Vagina (tissue), 2 donors: ENCODE measurements around the gene LIAS. TPM values are rescaled to one million over a fixed set of nuclear protein-coding genes. Genes with fewer than 3 reads are reported as not detected.
"Not testable (repeated sequence)": the region's sequence is repeated elsewhere in the genome, so short reads cannot be mapped to it uniquely, and the experiment has no call there.

Experiments used
- DNase-seq, 2 donors: peaks; one replicate each; pipeline ENCODE4 v3.0.0-alpha.2; 2017; ENCODE audit errors: extremely low spot score in 2 of 2
- H3K27ac ChIP-seq: fragments of 200-600 bp; sonication (generic); one replicate; pipeline ENCODE4 v1.5.1; 2019
- H3K27me3 ChIP-seq: fragments of 200-600 bp; sonication (generic); one replicate; pipeline ENCODE4 v1.5.1; 2019
- H3K36me3 ChIP-seq, 2 donors: fragments of 200-600 bp; sonication (generic); one replicate each; pipeline ENCODE4 v1.5.1; 2017 to 2019
- H3K4me1 ChIP-seq: fragments of 200-600 bp; sonication (generic); one replicate; pipeline ENCODE4 v1.5.1; 2019
- H3K4me3 ChIP-seq, 2 donors: fragments of 200-600 bp; sonication (generic); 1 replicate in 1 of 2; 2 replicates in 1 of 2; pipeline ENCODE4 v1.5.1; 2016 to 2019
- H3K9me3 ChIP-seq: fragments of 200-600 bp; sonication (generic); one replicate; pipeline ENCODE4 v1.5.1; 2019
- CTCF ChIP-seq, 3 experiments: fragments of 450-650 bp in 2 of 3; fragments of 200-600 bp in 1 of 3; sonication (generic) in 1 of 3; IDR thresholded peaks; one replicate each; pipeline ENCODE4 v1.5.1; 2017 to 2019; ENCODE audit warnings: antibody characterized with exemption in 3 of 3, mild to moderate bottlenecking in 2 of 3, moderate library complexity in 2 of 3
- POLR2A ChIP-seq, 2 donors: fragments of 450-650 bp; IDR thresholded peaks; one replicate each; pipeline ENCODE4 v1.6.1; 2017; ENCODE audit warnings: antibody characterized with exemption in 2 of 2, mild to moderate bottlenecking in 2 of 2, moderate library complexity in 2 of 2
- POLR2AphosphoS5 ChIP-seq, 2 donors: sonication (generic); formaldehyde crosslinking; IDR thresholded peaks; one replicate each; pipeline ENCODE4 v1.9.0; 2017; ENCODE audit warnings: antibody characterized with exemption in 2 of 2, mild to moderate bottlenecking in 2 of 2, low read depth in 1 of 2; ENCODE audit not compliant: insufficient read depth in 1 of 2
- intact Hi-C: fragments of 100-400 bp; cut with DNase I; formaldehyde crosslinking; loops from one replicate; pipeline ENCODE4 v1.15.1; 2023
- total RNA-seq: library from RNA; depleted of rRNA; stranded (reverse); fragments of >200 nt; gene quantifications from one replicate; pipeline ENCODE4 v1.2.3, GENCODE V29; 2016

Gene LIAS
- total RNA-seq, 1 donor from 2014 or later, result 10.1 TPM

DNA sequence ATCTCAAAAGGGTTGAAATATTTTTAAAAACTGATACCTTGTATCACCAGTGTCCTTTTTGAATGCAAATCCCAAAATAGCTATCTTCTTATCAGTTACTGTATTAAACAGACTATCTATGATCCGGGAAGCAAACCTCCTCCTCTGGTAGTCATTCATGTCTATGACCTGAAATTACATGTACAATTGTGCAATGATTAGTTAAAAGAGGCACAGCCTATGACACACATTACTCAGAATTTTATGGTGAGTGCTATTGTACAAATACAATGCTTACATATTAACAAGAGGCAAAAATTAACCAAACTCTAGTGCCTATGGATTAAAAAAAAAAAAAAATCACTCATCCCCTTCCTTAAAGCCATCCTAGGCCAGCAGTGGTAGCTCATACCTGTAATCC lies 46.7 kb downstream of the LIAS start:
- intact Hi-C loops, result no loop called here
- no peak for DNase-seq
- H3K4me1 ChIP-seq, result no peaks in the 10 kb centered on the region
- peaks cover 7 to 80% of the 10 kb centered on the region in 2 donors for H3K36me3 ChIP-seq
- H3K27ac ChIP-seq, result no peak overlapping the region
- TF ChIP-seq CTCF (IDR thresholded peaks at IDR 0.05) (no peak), POLR2AphosphoS5 (IDR thresholded peaks at IDR 0.05; ENCODE audit: insufficient read depth in 1 of 2, low read depth in 1 of 2) (peak in 1 of 2 donors; percentile 13), POLR2A (IDR thresholded peaks at IDR 0.05) (no peak)
- no peaks in the 10 kb centered on the region for H3K27me3 ChIP-seq
- no peaks in the 10 kb centered on the region for H3K9me3 ChIP-seq
- H3K4me3 ChIP-seq, result no peak overlapping the region

DNA sequence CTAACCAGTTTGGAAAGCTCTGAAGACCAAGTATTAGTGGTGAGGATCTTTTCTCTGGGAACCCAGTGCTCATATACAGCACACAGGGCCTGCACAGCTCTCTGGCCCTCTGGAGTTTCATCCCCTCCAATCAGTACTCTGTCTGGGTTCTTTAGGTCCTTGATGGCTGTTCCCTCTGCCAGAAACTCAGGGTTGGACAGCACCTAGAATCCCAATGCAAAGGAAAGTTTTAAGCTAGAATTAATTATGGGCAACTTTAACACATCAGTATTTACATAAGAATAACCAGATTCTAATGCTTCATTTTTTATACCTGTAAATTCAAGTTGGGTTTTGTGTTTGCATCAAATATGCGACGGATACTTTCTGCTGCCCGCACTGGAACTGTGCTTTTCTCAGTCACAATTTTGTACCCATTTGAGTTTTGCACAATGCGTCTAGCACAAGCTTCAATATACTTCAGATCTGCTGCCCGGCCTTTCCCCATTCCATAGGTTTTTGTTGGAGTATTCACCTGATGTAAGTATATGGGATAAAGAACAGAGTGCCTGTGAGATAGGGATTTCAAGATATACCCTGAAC lies 51.6 kb downstream of the LIAS start:
- TF ChIP-seq CTCF (IDR thresholded peaks at IDR 0.05) (no peak), POLR2A (IDR thresholded peaks at IDR 0.05) (no peak), POLR2AphosphoS5 (IDR thresholded peaks at IDR 0.05; ENCODE audit: insufficient read depth in 1 of 2, low read depth in 1 of 2) (no peak)
- Histone ChIP-seq H3K27me3 (no peaks in the 10 kb centered on the region), H3K4me3 (no peak overlapping the region), H3K9me3 (no peaks in the 10 kb centered on the region), H3K4me1 (peaks cover 11% of the 10 kb centered on the region), H3K27ac (no peak overlapping the region), H3K36me3 (peaks cover 4 to 47% of the 10 kb centered on the region in 2 donors)
- no peak for DNase-seq
- intact Hi-C loops, result no loop called here

- DNase-seq, intact Hi-C loops, H3K9me3 ChIP-seq, H3K4me3 ChIP-seq, H3K27me3 ChIP-seq: not testable (repeated sequence)
- peaks cover 11% of the 10 kb centered on the region for H3K4me1 ChIP-seq
- peak overlapping the region; percentile 34 for H3K27ac ChIP-seq
- H3K36me3 ChIP-seq, result peaks cover 0 to 28% of the 10 kb centered on the region in 2 donors
Measured at GRCh38 chr4:39514266-39514665, 55.4 kb downstream of the LIAS start.

DNA sequence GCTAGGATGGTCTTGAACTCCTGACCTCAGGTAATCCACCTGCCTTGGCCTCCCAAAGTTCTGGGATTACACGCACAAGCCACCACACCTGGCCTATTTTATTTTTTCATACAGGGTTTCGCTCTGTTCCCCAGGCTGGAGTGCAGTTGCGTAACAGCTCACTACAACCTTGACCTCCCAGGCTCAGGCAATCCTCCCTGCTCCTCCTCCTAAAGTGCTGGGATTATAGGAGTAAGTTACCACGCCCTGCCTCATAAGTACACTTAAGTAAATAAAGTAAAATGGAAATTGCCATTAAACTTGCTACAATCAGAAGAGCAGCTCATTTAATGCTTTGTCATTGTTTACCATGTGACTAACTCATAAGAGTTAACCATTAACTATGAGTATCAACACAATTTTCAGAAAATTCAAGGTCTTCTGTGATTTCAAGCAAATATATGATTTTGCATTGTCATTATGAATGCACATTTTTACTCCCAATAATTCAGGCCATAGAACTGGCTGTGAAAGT lies 56.1 kb downstream of the LIAS start:
- no peak overlapping the region for H3K4me3 ChIP-seq
- intact Hi-C loops, result no loop called here
- H3K4me1 ChIP-seq, result peaks cover 11% of the 10 kb centered on the region
- no peaks in the 10 kb centered on the region for H3K9me3 ChIP-seq
- no peak for DNase-seq
- no peak for TF ChIP-seq CTCF (IDR thresholded peaks at IDR 0.05)
- TF ChIP-seq POLR2AphosphoS5 (IDR thresholded peaks at IDR 0.05; ENCODE audit: insufficient read depth in 1 of 2, low read depth in 1 of 2), result peak in 1 of 2 donors; percentile 82
- TF ChIP-seq POLR2A (IDR thresholded peaks at IDR 0.05), result no peak
- H3K36me3 ChIP-seq, result peaks cover 0 to 28% of the 10 kb centered on the region in 2 donors
- H3K27me3 ChIP-seq, result no peaks in the 10 kb centered on the region
- H3K27ac ChIP-seq, result no peak overlapping the region

DNA sequence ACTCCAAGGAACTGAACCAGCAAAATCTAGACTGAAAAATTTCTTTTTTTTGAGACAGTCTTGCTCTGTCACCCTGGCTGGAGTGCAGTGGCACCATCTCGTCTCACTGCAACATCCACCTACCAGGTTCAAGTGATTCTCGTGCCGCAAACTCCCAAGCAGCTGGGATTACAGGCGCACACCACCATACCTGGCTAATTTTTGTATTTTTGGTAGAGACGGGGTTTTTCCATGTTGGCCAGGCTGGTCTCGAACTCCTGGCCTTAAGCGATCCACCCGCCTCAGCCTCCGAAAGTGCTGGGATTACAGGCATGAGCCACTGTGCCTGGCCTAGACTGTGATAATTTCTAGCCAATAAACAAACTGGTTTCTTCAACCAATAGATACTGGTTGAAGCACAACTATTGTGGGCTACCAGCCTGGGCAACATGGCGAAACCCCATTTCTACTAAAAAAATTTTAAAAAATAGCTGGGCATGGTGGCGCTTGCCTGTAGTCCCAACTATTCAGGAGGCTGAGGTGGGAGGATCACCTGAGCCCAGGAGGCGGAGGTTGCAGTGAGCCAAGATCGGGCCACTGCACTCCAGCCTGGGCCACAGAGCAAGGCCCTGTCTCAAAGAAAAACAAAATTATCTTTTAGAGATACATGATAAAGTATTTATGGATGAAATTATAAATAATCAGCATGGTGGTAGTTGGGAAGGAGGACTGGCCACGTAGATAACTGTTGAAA lies 57.0 kb downstream of the LIAS start:
- DNase-seq, H3K27ac ChIP-seq, H3K9me3 ChIP-seq, H3K27me3 ChIP-seq, intact Hi-C loops, H3K4me3 ChIP-seq: not testable (repeated sequence)
- peaks cover 11% of the 10 kb centered on the region for H3K4me1 ChIP-seq
- peaks cover 0 to 21% of the 10 kb centered on the region in 2 donors for H3K36me3 ChIP-seq

DNA sequence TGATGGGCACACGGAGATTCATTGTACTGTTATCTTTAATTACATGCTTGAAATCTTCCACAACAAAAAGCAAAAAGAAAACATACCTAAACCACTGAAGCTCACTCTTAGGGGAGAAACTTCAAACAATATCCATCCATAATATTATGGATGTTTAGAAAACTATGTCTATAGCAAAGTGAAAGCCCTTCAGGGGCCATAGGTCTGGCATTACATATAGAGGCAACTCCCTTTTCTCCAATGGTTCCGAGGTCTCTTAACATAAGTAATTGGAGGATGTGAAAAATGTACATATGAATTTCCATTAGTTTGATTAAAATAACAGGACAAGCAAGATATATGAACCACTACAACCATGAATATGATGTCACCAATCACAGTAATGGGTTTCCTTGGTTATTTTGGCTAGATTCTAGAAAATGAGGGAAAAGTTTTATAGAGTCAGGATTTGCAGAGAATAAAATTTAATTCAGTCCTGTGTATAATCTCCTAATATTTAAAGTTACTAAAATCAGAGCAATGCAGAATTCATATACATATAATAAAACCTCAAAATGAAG lies 57.6 kb downstream of the LIAS start:
- H3K9me3 ChIP-seq, result no peaks in the 10 kb centered on the region
- no peak for TF ChIP-seq CTCF (IDR thresholded peaks at IDR 0.05)
- no peak for TF ChIP-seq POLR2A (IDR thresholded peaks at IDR 0.05)
- no peak for TF ChIP-seq POLR2AphosphoS5 (IDR thresholded peaks at IDR 0.05; ENCODE audit: insufficient read depth in 1 of 2, low read depth in 1 of 2)
- H3K27ac ChIP-seq, result no peak overlapping the region
- intact Hi-C loops, result no loop called here
- H3K4me3 ChIP-seq, result no peak overlapping the region
- no peak for DNase-seq
- peaks cover 13% of the 10 kb centered on the region for H3K4me1 ChIP-seq
- H3K27me3 ChIP-seq, result no peaks in the 10 kb centered on the region
- H3K36me3 ChIP-seq, result peaks cover 0 to 21% of the 10 kb centered on the region in 2 donors
